GM12878 (cell line): ENCODE measurements around the gene DNMBP. TPM values are rescaled to one million over a fixed set of nuclear protein-coding genes. Genes with fewer than 3 reads are reported as not detected.

ENCODE experiments used
- ATAC-seq: fragments of 200-7000 bp; cut with Tn5 transposase; 3 replicates; pipeline ENCODE4 v1.9.1; 2020; ENCODE audit warnings: mild to moderate bottlenecking, moderate library complexity
- BruUV-seq: library from RNA; stranded (reverse); fragments of 400-500 nt; replicated peaks from 2 replicates; lab custom pipeline; 2021; lab: Mats Ljungman, UMichigan
- CTCF ChIA-PET: fragments of 300-600 bp; sonication (Branson Sonifier 250); formaldehyde crosslinking; extraction: SDS; loops from one replicate; lab custom pipeline; 2021; ENCODE audit warnings: inconsistent platforms; lab: Yijun Ruan, JAX
- POLR2A ChIA-PET: fragments of 350-600 bp; formaldehyde crosslinking; extraction: SDS; loops from one replicate; lab custom pipeline; 2021; ENCODE audit warnings: inconsistent platforms; lab: Charles Lee
- RAD21 ChIA-PET: fragments of 300-600 bp; sonication (Branson Sonifier 250); formaldehyde crosslinking; loops from one replicate; lab custom pipeline; 2023; ENCODE audit warnings: antibody characterized with exemption; ENCODE audit not compliant: unreplicated experiment; lab: Charles Lee
- SMC1A ChIA-PET: fragments of 300-600 bp; sonication (Branson Sonifier 250); formaldehyde crosslinking; loops from one replicate; lab custom pipeline; 2023; ENCODE audit not compliant: unreplicated experiment, uncharacterized antibody; lab: Charles Lee
- DNase-seq: peaks from one replicate; pipeline ENCODE4 v3.0.0-alpha.2; 2011; ENCODE audit warnings: low read depth, low spot score
- FAIRE-seq: peaks from 3 replicates; lab custom pipeline; 2011; peaks lifted over from hg19 to GRCh38; lab: Jason Lieb, UNC
- H2AFZ ChIP-seq: 2 replicates; pipeline ENCODE4 v1.6.0; 2011; ENCODE audit warnings: low read depth, low read length, control low read depth; ENCODE audit not compliant: control insufficient read depth
- H3K27ac ChIP-seq: 2 replicates; pipeline ENCODE4 v1.5.1; 2011; ENCODE audit warnings: control low read depth; ENCODE audit not compliant: control insufficient read depth, insufficient read depth
- H3K27me3 ChIP-seq, 2 experiments: replicated peaks in 1 of 2; 2 replicates each; pipeline versions ENCODE4 v1.6.0 to v1.6.1; 2011; ENCODE audit warnings: low read length in 1 of 2; ENCODE audit not compliant: control insufficient read depth in 2 of 2, insufficient read depth in 2 of 2
- H3K36me3 ChIP-seq, 2 experiments: 2 replicates each; pipeline ENCODE4 v1.5.1; 2011; ENCODE audit warnings: low read length in 1 of 2; ENCODE audit not compliant: control insufficient read depth in 2 of 2, insufficient read depth in 2 of 2
- H3K4me1 ChIP-seq: 2 replicates; pipeline ENCODE4 v1.6.1; 2011; ENCODE audit warnings: mild to moderate bottlenecking, low read length, moderate library complexity, mixed read lengths; ENCODE audit not compliant: control insufficient read depth, insufficient read depth
- H3K4me2 ChIP-seq: 2 replicates; pipeline ENCODE4 v1.6.0; 2011; ENCODE audit warnings: control low read depth; ENCODE audit not compliant: control insufficient read depth, insufficient read depth
- H3K4me3 ChIP-seq: fragments of 200-600 bp; sonication (generic); 2 replicates; pipeline ENCODE4 v1.5.1; 2016
- H3K79me2 ChIP-seq: 2 replicates; pipeline ENCODE4 v1.6.0; 2011; ENCODE audit warnings: low read length; ENCODE audit not compliant: control insufficient read depth, insufficient read depth
- H3K9ac ChIP-seq: 2 replicates; pipeline ENCODE4 v1.8.0; 2011; ENCODE audit warnings: low read length, control low read depth, mixed read lengths; ENCODE audit not compliant: control insufficient read depth, insufficient read depth
- H3K9me3 ChIP-seq: replicated peaks from 3 replicates; pipeline ENCODE4 v1.5.1; 2011; ENCODE audit warnings: mild to moderate bottlenecking, low read length; ENCODE audit not compliant: control insufficient read depth, insufficient read depth
- H4K20me1 ChIP-seq: 2 replicates; pipeline ENCODE4 v1.6.0; 2011; ENCODE audit not compliant: control insufficient read depth, insufficient read depth
- CHD2 ChIP-seq: IDR thresholded peaks from 2 replicates; pipeline ENCODE4 v1.6.1; 2011; ENCODE audit warnings: low read depth, low read length, improper control_type of control experiment, borderline replicate concordance
- EED ChIP-seq: sonication (generic); IDR thresholded peaks from 2 replicates; pipeline ENCODE4 v1.6.1; 2016; ENCODE audit warnings: antibody characterized with exemption, low read depth
- ESRRA ChIP-seq: IDR thresholded peaks from 2 replicates; pipeline ENCODE4 v1.6.1; 2012; ENCODE audit warnings: mild to moderate bottlenecking, low read length, improper control_type of control experiment
- IKZF2 ChIP-seq, 2 experiments: fragments of 450-650 bp; IDR thresholded peaks; 2 replicates each; pipeline ENCODE4 v1.6.1; 2017; ENCODE audit warnings: mild to moderate bottlenecking in 2 of 2, moderate library complexity in 2 of 2
- MTA3 ChIP-seq: IDR thresholded peaks from 2 replicates; pipeline ENCODE4 v1.6.1; 2012; ENCODE audit warnings: low read length, inconsistent platforms, borderline replicate concordance
- NR2F1 ChIP-seq: fragments of 450-650 bp; conservative IDR thresholded peaks from 2 replicates; pipeline ENCODE4 v1.6.1; 2017; ENCODE audit warnings: mild to moderate bottlenecking
- POLR2AphosphoS5 ChIP-seq: IDR thresholded peaks from 2 replicates; pipeline ENCODE4 v1.6.1; 2011; ENCODE audit warnings: mild to moderate bottlenecking, low read length, inconsistent platforms
- YY1 ChIP-seq: IDR thresholded peaks from 2 replicates; pipeline ENCODE4 v1.6.1; 2011; ENCODE audit warnings: low read depth, mild to moderate bottlenecking, low read length
- WGBS: methylation state at CpG from one replicate; pipeline ENCODE4 v1.1.6; 2016; ENCODE audit warnings: low lambda C conversion rate; ENCODE audit not compliant: insufficient replicate concordance, insufficient coverage; ENCODE audit errors: missing lambda C conversion rate; 5-methylcytosine and 5-hydroxymethylcytosine counted together
- in situ Hi-C: fragments of 300-500 bp; cut with MboI; formaldehyde crosslinking; loops from 9 replicates; pipeline ENCODE4 v1.14.3; 2018; ENCODE audit warnings: mixed read lengths
- intact Hi-C: fragments of 100-400 bp; cut with micrococcal nuclease; formaldehyde crosslinking; loops from one replicate; pipeline ENCODE4 v1.14.2; 2022; ENCODE audit not compliant: unreplicated experiment
- polyA plus RNA-seq, 11 experiments: library from polyadenylated mRNA; depleted of rRNA in 4 of 11; unstranded in 6 of 11; stranded (reverse) in 5 of 11; fragments of >200 nt; fragmentation: Nextera tagmentation in 4 of 11; fragmentation: Illumina TruSeq in 1 of 11; extraction: Ambion mirVana in 4 of 11; extraction: Trizol in 1 of 11; gene quantifications; 1 replicate in 1 of 11; 2 replicates in 10 of 11; pipeline versions ENCODE4 v1.2.1 to v1.2.3, GENCODE V29; 2011 to 2016; ENCODE audit warnings: inconsistent platforms in 2 of 11, missing spikeins in 2 of 11, low read depth in 1 of 11
- total RNA-seq, 4 experiments: library from RNA; depleted of rRNA in 3 of 4; stranded (reverse); fragments of >200 nt in 3 of 4; fragmentation: Illumina TruSeq in 1 of 4; extraction: Trizol in 1 of 4; gene quantifications; 2 replicates each; pipeline versions ENCODE4 v1.2.1 to v1.2.3, GENCODE V29; 2013 to 2021
- TF ChIP-seq, protein P1 (sequence below): fragments of 450-650 bp; IDR thresholded peaks from 2 replicates; pipeline ENCODE4 v1.6.1; 2016; ENCODE audit warnings: mild to moderate bottlenecking, moderate library complexity, borderline replicate concordance

The DNMBP gene
- total and polyA plus RNA-seq, 10 of the 15 experiments (the other 5 are each of a cell fraction or from before 2014, with no cell fraction given), result 7.1 to 45.0 (median 22.0) TPM

DNA sequence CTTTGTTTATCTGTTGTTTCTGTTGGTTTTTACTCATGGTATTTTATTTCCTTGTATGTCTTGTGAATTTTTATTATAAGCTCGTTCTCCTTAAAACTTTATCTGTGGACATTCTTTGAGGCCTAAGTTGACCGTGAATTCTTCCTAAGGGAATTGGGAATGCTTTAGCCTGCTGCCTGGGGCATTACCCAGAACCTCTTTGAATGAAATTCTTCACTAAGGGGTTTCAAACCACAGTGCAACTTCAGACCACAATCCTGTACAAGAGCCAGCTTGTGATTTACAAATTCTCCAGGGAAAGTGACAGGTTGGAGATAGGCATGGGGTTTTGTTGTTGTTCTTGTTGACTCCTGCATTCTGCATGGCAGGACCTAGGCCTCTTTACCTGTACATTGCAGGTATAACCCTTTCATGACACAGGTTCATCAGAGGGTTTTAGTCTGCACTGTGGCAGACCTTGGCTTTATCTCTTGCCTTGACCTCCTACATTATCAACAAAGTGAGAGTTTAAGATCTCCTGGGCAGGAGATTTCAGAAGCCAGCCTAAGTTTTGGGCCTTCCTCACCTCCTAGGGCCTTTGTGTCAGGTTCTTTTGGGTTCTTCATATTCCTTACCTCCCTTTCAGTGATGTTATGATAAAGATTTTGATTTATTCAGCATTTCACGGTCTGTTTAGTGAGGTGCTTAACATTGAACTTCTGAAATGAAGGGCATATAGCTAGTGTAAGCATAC is 157.1 kb downstream of the DNMBP start:
- ATAC-seq (no peak), DNase-seq (no peak), FAIRE-seq (no peak)
- ChIA-PET RAD21 (interaction anchor here (3.6 kb wide), 1 partner anchor 193 kb away, joined by 16 read pairs; no protein-coding TSS in a partner anchor), POLR2A (interaction anchor here (1.3 to 1.5 kb wide), 2 partner anchors 156 to 480 kb away, joined by 3 to 4 read pairs; no protein-coding TSS in a partner anchor), SMC1A (interaction anchor here (1.2 to 8.1 kb wide), 4 partner anchors 7 to 193 kb away, joined by 3 to 51 read pairs (median 7); no protein-coding TSS in a partner anchor), CTCF (interaction anchor here (0.5 to 15.9 kb wide), 3 partner anchors 173 to 841 kb away, joined by 3 to 340 read pairs (median 4); no protein-coding TSS in a partner anchor)
- H3K27me3 ChIP-seq, result no peaks in the 10 kb centered on the region
- no peak for TF ChIP-seq CHD2
- H3K4me1 ChIP-seq, result no peaks in the 10 kb centered on the region
- H3K9me3 ChIP-seq, result no peaks in the 10 kb centered on the region
- no peak overlapping the region for H3K9ac ChIP-seq
- no peak overlapping the region for H3K4me3 ChIP-seq
- in situ Hi-C loops, result no loop called here
- no peaks in the 10 kb centered on the region for H3K79me2 ChIP-seq
- BruUV-seq, result no TSS peak
- WGBS, result 42% methylated on average over 3 of the region's 3 CpGs
- H3K4me2 ChIP-seq, result no peak overlapping the region
- no peaks in the 10 kb centered on the region for H4K20me1 ChIP-seq
- intact Hi-C loops, result loop anchor here (10.0 kb wide), 2 partner anchors 372 to 482 kb away; partner anchors contain the start of genes CHUK and PKD2L1
- no peak overlapping the region for H3K27ac ChIP-seq
- H3K36me3 ChIP-seq, result no peaks in the 10 kb centered on the region
- H2AFZ ChIP-seq, result no peak overlapping the region

DNA sequence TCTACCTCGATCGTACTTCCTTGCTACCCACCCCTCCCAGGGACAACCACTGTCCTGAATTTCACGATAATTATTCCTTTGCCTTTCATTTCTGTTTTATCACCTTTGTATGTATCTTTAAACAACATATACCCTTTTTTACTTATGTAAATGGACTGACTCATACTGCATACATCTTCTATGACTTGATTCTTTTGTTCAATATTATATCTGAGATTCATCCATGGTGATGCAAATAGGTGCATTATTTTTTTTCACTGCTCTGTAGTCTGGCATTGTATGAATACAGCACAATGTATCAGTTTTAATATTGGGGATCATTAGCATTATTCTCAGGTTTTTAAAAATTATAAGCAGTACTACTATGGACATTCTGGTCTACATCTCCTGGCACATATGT is 157.9 kb downstream of the DNMBP start:
- no peaks in the 10 kb centered on the region for H3K79me2 ChIP-seq
- H3K27me3 ChIP-seq, result no peaks in the 10 kb centered on the region
- SMC1A ChIA-PET, result interaction anchor here (9.1 kb wide), 1 partner anchor 197 kb away, joined by 173 read pairs; no protein-coding TSS in a partner anchor
- no TSS peak for BruUV-seq
- H3K9ac ChIP-seq, result no peak overlapping the region
- 94% methylated on average over 3 of the region's 3 CpGs for WGBS
- ATAC-seq, result no peak
- no peak overlapping the region for H3K27ac ChIP-seq
- RAD21 ChIA-PET, result interaction anchor here (9.4 kb wide), 1 partner anchor 194 kb away, joined by 152 read pairs; no protein-coding TSS in a partner anchor
- intact Hi-C loops (loop anchor here (10.0 kb wide), 2 partner anchors 373 to 483 kb away; partner anchors contain the start of genes CHUK and PKD2L1), in situ Hi-C loops (no loop called here)
- no peaks in the 10 kb centered on the region for H3K9me3 ChIP-seq
- H3K4me3 ChIP-seq, result no peak overlapping the region
- no peak for FAIRE-seq
- TF ChIP-seq POLR2AphosphoS5 (no peak), NR2F1 (no peak), ESRRA (no peak), MTA3 (no peak), YY1 (no peak), EED (no peak), IKZF2 (IDR thresholded peaks at IDR 0.05) (no peak)
- TF ChIP-seq, protein P1, sequence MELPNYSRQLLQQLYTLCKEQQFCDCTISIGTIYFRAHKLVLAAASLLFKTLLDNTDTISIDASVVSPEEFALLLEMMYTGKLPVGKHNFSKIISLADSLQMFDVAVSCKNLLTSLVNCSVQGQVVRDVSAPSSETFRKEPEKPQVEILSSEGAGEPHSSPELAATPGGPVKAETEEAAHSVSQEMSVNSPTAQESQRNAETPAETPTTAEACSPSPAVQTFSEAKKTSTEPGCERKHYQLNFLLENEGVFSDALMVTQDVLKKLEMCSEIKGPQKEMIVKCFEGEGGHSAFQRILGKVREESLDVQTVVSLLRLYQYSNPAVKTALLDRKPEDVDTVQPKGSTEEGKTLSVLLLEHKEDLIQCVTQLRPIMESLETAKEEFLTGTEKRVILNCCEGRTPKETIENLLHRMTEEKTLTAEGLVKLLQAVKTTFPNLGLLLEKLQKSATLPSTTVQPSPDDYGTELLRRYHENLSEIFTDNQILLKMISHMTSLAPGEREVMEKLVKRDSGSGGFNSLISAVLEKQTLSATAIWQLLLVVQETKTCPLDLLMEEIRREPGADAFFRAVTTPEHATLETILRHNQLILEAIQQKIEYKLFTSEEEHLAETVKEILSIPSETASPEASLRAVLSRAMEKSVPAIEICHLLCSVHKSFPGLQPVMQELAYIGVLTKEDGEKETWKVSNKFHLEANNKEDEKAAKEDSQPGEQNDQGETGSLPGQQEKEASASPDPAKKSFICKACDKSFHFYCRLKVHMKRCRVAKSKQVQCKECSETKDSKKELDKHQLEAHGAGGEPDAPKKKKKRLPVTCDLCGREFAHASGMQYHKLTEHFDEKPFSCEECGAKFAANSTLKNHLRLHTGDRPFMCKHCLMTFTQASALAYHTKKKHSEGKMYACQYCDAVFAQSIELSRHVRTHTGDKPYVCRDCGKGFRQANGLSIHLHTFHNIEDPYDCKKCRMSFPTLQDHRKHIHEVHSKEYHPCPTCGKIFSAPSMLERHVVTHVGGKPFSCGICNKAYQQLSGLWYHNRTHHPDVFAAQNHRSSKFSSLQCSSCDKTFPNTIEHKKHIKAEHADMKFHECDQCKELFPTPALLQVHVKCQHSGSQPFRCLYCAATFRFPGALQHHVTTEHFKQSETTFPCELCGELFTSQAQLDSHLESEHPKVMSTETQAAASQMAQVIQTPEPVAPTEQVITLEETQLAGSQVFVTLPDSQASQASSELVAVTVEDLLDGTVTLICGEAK, result no peak
- H4K20me1 ChIP-seq, result no peaks in the 10 kb centered on the region
- H3K4me1 ChIP-seq, result no peaks in the 10 kb centered on the region
- H3K4me2 ChIP-seq, result no peak overlapping the region
- H3K36me3 ChIP-seq, result no peaks in the 10 kb centered on the region
- CTCF ChIA-PET, result interaction anchor here (0.6 to 15.9 kb wide), 2 partner anchors 11 to 193 kb away, joined by 3 to 340 read pairs; no protein-coding TSS in a partner anchor
- POLR2A ChIA-PET, result interaction anchor here (1.5 kb wide), 1 partner anchor 481 kb away, joined by 3 read pairs; no protein-coding TSS in a partner anchor
- DNase-seq, result no peak
- no peak overlapping the region for H2AFZ ChIP-seq
